Measurements from ENCODE around the gene GOSR1. TPM values are rescaled to one million over a fixed set of nuclear protein-coding genes. Genes with fewer than 3 reads are reported as not detected.
"Not testable (repeated sequence)": the region's sequence is repeated elsewhere in the genome, so short reads cannot be mapped to it uniquely, and the experiment has no call there.

The GOSR1 gene
- total RNA-seq, 1 donor from 2014 or later, result 15.0 TPM

DNA sequence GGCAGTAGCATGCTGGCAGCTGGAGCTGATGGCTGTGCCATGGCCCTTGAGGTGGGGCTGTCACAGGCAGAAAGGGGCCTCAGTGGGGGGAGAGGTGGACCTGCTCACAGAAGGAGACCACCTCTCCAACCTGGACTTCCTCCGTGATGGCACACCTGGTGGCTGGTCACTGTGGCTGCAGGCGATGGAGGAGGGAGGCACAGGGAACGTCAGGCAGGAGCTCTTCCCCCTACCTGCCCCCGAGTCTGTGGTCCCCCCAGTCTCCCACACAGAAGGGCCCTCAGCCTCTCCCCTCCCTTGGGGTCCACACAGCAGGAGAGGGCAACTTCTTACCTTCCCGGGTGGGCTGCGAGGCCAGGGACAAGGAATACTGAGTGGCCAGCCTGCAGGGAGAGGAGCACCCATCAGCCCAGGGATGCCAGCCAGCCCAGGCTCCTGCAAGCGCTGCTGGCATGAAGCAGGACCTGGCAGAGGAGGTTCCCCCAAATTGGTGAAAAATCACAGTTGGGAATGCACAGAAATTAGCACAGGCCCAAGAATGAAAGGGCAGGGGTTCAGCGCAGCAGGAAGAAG is 96.5 kb downstream of the GOSR1 start:
- Histone ChIP-seq H3K4me3 (no peak overlapping the region), H3K36me3 (no peaks in the 10 kb centered on the region), H3K27me3 (no peaks in the 10 kb centered on the region), H3K9me3 (no peaks in the 10 kb centered on the region), H3K27ac (no peak overlapping the region), H3K4me1 (no peaks in the 10 kb centered on the region)
- intact Hi-C loops (cut with DNase I), result no loop called here
- TF ChIP-seq, protein P1, sequence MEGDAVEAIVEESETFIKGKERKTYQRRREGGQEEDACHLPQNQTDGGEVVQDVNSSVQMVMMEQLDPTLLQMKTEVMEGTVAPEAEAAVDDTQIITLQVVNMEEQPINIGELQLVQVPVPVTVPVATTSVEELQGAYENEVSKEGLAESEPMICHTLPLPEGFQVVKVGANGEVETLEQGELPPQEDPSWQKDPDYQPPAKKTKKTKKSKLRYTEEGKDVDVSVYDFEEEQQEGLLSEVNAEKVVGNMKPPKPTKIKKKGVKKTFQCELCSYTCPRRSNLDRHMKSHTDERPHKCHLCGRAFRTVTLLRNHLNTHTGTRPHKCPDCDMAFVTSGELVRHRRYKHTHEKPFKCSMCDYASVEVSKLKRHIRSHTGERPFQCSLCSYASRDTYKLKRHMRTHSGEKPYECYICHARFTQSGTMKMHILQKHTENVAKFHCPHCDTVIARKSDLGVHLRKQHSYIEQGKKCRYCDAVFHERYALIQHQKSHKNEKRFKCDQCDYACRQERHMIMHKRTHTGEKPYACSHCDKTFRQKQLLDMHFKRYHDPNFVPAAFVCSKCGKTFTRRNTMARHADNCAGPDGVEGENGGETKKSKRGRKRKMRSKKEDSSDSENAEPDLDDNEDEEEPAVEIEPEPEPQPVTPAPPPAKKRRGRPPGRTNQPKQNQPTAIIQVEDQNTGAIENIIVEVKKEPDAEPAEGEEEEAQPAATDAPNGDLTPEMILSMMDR (IDR thresholded peaks at IDR 0.05), result no peak
- TF ChIP-seq POLR2AphosphoS5 (IDR thresholded peaks at IDR 0.05; ENCODE audit: insufficient read depth in 1 of 2, low read depth in 1 of 2) (no peak), POLR2A (IDR thresholded peaks at IDR 0.05) (no peak)
- DNase-seq (ENCODE audit: extremely low spot score in 2 of 2), result no peak

- H3K4me3 ChIP-seq; H3K4me1 ChIP-seq; H3K9me3 ChIP-seq; H3K27me3 ChIP-seq; H3K27ac ChIP-seq; intact Hi-C loops (cut with DNase I); DNase-seq (ENCODE audit: extremely low spot score in 2 of 2); H3K36me3 ChIP-seq: not testable (repeated sequence)
Measured at GRCh38 chr17:30574309-30574708, 97.1 kb downstream of the GOSR1 start.

DNA sequence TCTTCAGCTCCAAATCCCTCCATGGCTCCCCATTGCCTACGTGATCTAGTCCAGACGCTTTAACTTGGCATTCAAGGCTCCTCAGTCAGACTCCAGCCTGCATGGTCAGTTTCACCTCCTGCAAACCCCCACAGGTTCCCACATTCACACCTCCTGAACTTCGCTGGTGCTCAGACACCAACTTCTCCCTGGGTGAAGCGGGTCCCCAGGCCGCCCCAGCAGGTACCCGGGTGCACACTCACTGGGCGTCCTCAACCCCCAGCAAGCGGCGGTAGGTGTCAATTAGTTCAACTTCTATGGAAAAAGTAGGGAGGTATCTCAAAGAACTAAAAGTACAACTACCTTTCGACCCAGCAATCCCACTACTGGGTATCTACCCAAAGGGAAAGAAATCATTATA is 97.6 kb downstream of the GOSR1 start:
- H3K27me3 ChIP-seq; H3K9me3 ChIP-seq; H3K4me3 ChIP-seq; DNase-seq (ENCODE audit: extremely low spot score in 2 of 2); H3K36me3 ChIP-seq; H3K27ac ChIP-seq; intact Hi-C loops (cut with DNase I); H3K4me1 ChIP-seq: not testable (repeated sequence)

DNA sequence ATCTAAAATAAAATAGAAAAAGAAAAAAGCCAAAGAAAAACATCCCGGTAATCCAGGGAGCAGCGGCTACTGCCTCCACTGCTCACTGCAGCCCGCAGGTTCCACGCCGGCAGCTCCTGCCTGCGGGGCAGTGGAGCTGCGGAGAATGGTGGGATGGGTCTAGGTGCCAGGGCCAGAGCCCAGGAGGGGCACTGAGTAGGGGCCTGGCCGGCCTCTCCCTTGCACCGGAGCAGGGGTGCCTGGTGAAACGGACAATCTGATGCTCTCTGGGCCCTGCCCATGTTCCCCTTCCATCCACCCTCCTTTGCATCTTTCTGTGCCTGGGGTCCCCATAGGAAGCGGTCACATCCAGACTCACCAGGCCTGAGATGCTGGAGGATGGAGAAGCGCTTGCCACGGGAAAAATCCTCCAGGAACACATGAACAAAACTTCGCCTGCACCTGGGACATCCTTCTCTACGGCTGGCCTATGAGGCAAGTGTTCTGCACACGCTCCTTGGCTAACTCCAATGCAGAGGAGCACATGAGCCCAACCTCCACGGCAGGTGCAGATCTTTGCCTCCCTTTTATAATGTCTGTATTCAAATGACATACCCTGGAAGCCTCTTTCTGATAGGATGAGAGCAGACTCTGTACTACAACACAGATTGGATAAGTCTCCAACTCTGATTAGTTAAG is 98.6 kb downstream of the GOSR1 start:
- H3K27me3 ChIP-seq; H3K27ac ChIP-seq; intact Hi-C loops (cut with DNase I); H3K9me3 ChIP-seq; H3K4me1 ChIP-seq; H3K4me3 ChIP-seq; DNase-seq (ENCODE audit: extremely low spot score in 2 of 2); H3K36me3 ChIP-seq: not testable (repeated sequence)

DNA sequence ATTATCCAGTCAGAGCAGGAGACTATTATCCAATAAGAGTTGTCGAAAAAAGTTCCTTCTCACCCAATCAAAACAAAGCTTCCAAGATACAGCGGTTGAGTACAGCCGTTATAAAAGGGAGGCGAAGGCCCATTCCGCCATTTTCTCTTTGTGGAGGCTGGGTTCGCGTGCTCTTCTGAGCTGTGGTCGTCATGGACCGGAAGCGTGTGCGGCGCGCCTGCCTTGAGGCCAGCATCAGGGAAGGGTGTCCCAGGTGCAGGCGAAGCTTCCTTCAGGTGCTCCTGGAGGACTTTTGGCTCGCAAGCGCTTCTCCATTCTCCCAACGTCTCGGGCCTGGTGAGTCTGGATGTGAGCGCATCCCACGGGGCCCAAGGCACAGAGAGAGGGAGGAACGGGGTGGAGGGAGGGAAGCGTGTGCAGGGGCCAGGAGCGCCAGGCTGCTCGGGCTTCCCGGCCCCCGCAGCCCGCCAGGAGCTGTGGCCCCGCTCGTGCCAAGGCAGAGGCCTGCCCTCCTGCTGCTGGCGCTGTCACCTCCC is 99.2 kb downstream of the GOSR1 start:
- Histone ChIP-seq H3K27ac (no peak overlapping the region), H3K36me3 (no peaks in the 10 kb centered on the region), H3K4me3 (no peak overlapping the region), H3K27me3 (no peaks in the 10 kb centered on the region), H3K9me3 (no peaks in the 10 kb centered on the region), H3K4me1 (no peaks in the 10 kb centered on the region)
- no peak for DNase-seq (ENCODE audit: extremely low spot score in 2 of 2)
- intact Hi-C loops (cut with DNase I), result no loop called here
- TF ChIP-seq, protein P1 (IDR thresholded peaks at IDR 0.05), result no peak
- TF ChIP-seq POLR2A (IDR thresholded peaks at IDR 0.05), result no peak
- no peak for TF ChIP-seq POLR2AphosphoS5 (IDR thresholded peaks at IDR 0.05; ENCODE audit: insufficient read depth in 1 of 2, low read depth in 1 of 2)

Other genes starting within 250 kb of the GOSR1 start
- gene SLC6A4, start 241.7 kb upstream of the GOSR1 start, total RNA-seq, result 0.98 TPM
- gene BLMH, start 185.5 kb upstream of the GOSR1 start, total RNA-seq, result 44.2 TPM
- not detected for gene TMIGD1, start 143.4 kb upstream of the GOSR1 start, total RNA-seq
- 56.5 TPM for gene CPD, start 98.5 kb upstream of the GOSR1 start, total RNA-seq

Measured in vagina (tissue), 2 donors.